ENCODE data around the gene TTC19.

Gene TTC19

GRCh38 chr17:15999141-15999973 lies at the start of gene TTC19, which contains the start of gene ZSWIM7:
TSS of gene TTC19 (plus strand) at chr17:15999824. CDS start at chr17:15999849, 25 bp downstream.
TSS of gene ZSWIM7 (minus strand) at chr17:15999704. CDS start at chr17:15999594, 110 bp downstream.
- peak; percentile 96 for DNase-seq

- no peak for DNase-seq
Observed at GRCh38 chr17:15951368-15952047, 48.1 kb upstream of the TTC19 start.

GRCh38 chr17:15952048-15952532 lies 47.5 kb upstream of the TTC19 start:
- no peak for DNase-seq

- no peak for DNase-seq
Observed at GRCh38 chr17:15952916-15953790, 46.5 kb upstream of the TTC19 start.

GRCh38 chr17:15954222-15954621 lies 45.4 kb upstream of the TTC19 start:
- DNase-seq: no peak

GRCh38 chr17:15955793-15956541 lies 43.7 kb upstream of the TTC19 start:
- no peak for DNase-seq

GRCh38 chr17:15957206-15957605 lies 42.4 kb upstream of the TTC19 start:
- no peak for DNase-seq

GRCh38 chr17:15957608-15958307 lies 41.9 kb upstream of the TTC19 start:
- no peak for DNase-seq

GRCh38 chr17:15958484-15958854 lies 41.2 kb upstream of the TTC19 start:
- no peak for DNase-seq

GRCh38 chr17:15963670-15964110 lies 35.9 kb upstream of the TTC19 start:
- DNase-seq: no peak

GRCh38 chr17:15965528-15965927 lies 34.1 kb upstream of the TTC19 start:
- peak; percentile 43 for DNase-seq

GRCh38 chr17:15966183-15966878 lies 33.3 kb upstream of the TTC19 start:
- DNase-seq: no peak

- DNase-seq: no peak
Observed at GRCh38 chr17:15966879-15967248, 32.8 kb upstream of the TTC19 start.

- no peak for DNase-seq
Observed at GRCh38 chr17:15967706-15968399, 31.8 kb upstream of the TTC19 start.

GRCh38 chr17:15969463-15969862 lies 30.2 kb upstream of the TTC19 start:
- no peak for DNase-seq

- no peak for DNase-seq
Observed at GRCh38 chr17:15970500-15970899, 29.1 kb upstream of the TTC19 start.

- no peak for DNase-seq
Observed at GRCh38 chr17:15971098-15971678, 28.4 kb upstream of the TTC19 start.

- no peak for DNase-seq
Observed at GRCh38 chr17:15971882-15972281, 27.7 kb upstream of the TTC19 start.

GRCh38 chr17:15972497-15972951 lies 27.1 kb upstream of the TTC19 start:
- no peak for DNase-seq

- DNase-seq: no peak
Observed at GRCh38 chr17:15973016-15973415, 26.6 kb upstream of the TTC19 start.
